Activated CD8-positive, alpha-beta memory T cell treated with anti-CD3 and anti-CD28 coated beads for 24 hours (primary cell): ENCODE data around the gene BRD3OS.

Experiments used
- DNase-seq: peaks from one replicate; pipeline ENCODE4 v3.0.0-alpha.2; 2020

Gene BRD3OS

GRCh38 chr9:134007150-134007549 lies 18.1 kb upstream of the BRD3OS start:
- no peak for DNase-seq

DNA sequence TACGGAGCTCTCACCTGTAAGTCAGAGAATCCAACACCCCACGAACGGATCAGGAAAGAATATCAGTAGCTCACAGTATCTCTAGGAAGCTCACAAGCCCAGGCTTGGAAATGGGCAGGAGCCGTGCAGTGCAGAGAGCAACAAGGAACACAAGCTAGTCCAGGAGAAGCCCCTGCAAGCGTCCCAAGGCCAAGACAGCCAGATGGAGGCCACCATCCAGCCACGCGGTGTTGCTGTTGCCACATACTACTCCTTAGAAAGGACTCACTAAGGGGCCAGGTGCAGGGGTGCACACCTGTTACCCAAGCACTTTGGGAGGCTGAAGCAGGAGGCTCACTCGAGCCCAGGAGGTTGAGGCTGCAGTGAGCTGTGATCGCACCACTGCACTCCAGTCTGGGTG lies 17.7 kb upstream of the BRD3OS start:
- DNase-seq: no peak

GRCh38 chr9:134010310-134011173 lies 14.7 kb upstream of the BRD3OS start:
- DNase-seq: no peak

DNA sequence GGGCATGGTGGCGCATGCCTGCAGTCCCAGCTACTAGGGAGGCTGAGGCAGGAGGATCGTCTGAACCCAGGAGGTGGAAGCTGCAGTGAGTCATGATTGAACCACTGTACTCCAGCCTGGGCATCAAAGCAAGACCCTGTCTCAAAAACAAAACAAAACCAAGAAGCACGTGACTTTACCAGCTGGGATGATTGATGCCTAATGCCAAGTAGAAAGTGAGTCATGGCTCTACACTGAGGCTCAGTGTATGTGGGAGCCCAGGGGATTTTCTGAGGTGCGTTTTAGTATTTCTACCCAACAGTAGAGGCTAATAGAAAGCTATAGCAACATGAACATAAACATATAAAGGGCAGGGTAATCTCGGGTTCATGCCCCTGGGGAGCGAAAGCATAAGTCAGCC lies 13.9 kb upstream of the BRD3OS start:
- no peak for DNase-seq

DNA sequence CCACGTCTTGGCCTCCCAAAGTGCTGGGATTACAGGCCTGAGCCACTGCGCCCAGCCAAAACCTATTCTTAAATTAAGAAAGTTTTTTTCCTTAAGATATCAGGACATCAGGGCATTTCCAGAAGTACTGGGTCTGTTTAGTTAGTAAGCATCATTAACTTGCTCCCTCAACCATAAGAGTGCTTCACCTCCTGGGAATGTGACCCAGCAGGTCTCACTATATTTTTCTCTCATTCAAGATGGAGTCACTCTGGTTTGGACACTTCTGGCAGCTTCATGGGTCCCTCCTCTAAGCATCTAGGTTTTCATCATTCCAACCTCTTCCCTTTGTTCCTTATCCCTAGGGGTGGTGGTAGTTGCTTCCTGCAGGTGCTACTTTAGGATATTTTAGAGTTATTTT lies 10.3 kb upstream of the BRD3OS start:
- DNase-seq: no peak

GRCh38 chr9:134024214-134024792 lies 978 bp upstream of the BRD3OS start:
- DNase-seq: no peak

- peak; percentile 81 for DNase-seq
Measured at GRCh38 chr9:134025606-134026541, 593 bp downstream of the BRD3OS start.

DNA sequence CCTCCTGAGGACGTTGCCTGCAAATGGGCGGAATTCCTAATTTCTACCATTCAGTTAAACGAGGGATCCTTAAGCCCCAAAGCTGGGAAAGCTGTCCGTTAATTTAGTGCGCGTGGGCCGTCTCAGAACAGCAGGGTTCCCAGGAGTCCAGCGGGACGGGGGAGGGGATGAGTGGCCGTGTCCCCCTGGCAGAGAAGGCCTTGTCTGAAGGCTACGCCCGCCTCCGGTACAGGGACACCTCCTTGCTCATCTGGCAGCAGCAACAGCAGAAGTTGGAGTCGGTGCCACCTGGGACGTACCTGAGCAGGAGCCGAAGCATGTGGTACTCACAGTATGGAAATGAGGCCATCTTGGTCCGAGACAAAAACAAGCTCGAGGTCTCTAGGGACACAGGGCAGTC lies 1.3 kb downstream of the BRD3OS start:
- DNase-seq: no peak

DNA sequence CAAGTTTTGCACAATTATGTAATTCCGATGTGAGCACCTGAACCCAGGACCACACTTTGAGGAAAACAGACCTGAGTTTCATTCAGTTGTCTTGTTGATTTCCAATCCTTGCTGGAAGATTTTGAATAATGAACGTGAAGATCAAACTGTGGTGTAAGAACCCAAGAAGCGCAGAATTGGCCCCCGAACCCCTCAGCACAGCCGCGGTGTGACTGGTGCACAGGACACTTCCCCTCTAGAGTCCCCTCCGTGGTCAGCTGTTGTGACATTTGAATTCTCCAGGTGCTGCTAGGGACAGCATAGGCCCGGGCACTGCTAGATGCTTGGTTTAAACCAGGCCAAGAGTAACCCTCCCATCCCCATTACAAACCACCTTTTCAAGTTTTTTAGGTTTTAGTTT lies 1.7 kb downstream of the BRD3OS start:
- DNase-seq: no peak

- no peak for DNase-seq
Measured at GRCh38 chr9:134027561-134027960, 2.3 kb downstream of the BRD3OS start.

GRCh38 chr9:134028076-134028475 lies 2.8 kb downstream of the BRD3OS start:
- DNase-seq: no peak

GRCh38 chr9:134028575-134029247 lies 3.4 kb downstream of the BRD3OS start:
- DNase-seq: no peak

DNA sequence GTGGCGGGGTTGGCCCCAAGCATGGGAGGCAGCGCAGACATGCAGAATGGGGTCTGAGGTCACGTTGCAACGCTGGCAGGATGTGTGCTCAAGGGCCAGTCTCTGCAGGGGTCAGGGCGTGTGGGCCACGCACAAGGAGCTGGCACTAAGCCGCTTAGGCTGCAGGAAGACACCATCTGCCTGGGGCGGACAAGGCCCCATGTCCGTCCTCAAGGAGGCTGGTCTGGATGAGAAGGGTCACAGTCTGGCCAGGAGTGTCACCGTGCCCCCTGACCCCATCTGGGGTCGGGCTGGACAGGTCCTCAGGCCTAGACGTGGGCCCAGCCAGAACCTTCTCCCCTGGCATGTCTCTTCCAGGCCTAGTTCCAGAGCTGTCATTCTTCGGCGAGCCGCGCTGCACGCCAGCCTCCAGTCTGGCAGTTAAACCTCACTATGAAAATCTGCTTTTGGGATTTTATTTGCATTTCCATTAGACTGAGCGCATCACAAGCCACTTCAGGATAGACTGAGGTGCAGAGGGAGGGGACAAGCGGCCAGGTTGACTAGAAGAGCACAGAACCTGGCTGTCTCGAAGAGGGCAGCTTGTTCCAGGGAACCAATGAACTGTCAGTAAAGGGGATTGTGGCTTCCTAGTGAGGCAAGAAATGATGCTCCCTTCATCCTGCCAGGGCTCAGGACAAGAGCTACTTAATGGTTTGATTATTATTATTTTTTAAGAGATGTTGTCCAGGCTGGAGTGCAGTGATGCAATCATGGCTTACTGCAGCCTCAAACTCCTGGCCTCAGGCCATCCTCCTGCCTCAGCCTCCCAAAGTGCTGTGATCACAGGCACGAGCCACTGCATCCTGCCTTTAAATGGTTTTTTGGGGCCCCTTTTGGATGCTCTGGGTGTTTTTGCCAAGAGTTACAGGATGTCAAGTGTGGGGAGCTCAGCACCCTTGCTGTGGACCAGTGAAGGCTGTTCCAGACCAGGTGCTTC lies 4.3 kb downstream of the BRD3OS start:
- no peak for DNase-seq

DNA sequence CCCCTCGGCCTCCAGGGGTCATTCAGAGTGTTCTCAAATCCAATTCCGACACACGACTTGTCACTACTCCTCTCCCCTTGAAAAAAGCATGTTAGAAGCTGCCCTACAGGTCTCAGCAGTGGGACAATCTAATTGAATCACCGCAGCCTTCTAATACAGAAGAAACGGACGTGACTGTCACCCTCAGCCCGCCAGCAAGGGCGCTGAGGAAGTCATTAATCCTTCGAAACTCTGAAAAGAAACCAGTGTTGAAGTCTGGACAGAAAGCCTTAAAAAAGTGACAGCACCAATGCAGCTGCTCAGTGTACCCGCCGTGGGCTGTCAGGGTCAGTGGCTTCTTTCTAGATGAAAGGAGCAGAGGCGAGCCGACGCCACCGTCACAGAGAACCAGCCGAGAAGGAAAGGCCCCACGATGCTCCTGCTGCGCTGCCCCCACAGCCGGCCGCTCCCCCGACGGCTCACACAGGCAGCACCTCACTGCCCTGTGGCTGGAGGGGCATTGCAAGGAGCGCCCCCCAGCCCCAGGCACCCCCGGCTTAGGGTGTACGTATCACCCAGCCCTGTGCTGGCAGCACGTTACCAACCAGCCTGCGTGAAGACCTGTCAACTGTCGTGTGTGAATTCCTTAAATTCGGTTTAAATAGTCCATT lies 5.7 kb downstream of the BRD3OS start:
- DNase-seq: no peak

- DNase-seq: no peak
Measured at GRCh38 chr9:134031783-134032182, 6.5 kb downstream of the BRD3OS start.

DNA sequence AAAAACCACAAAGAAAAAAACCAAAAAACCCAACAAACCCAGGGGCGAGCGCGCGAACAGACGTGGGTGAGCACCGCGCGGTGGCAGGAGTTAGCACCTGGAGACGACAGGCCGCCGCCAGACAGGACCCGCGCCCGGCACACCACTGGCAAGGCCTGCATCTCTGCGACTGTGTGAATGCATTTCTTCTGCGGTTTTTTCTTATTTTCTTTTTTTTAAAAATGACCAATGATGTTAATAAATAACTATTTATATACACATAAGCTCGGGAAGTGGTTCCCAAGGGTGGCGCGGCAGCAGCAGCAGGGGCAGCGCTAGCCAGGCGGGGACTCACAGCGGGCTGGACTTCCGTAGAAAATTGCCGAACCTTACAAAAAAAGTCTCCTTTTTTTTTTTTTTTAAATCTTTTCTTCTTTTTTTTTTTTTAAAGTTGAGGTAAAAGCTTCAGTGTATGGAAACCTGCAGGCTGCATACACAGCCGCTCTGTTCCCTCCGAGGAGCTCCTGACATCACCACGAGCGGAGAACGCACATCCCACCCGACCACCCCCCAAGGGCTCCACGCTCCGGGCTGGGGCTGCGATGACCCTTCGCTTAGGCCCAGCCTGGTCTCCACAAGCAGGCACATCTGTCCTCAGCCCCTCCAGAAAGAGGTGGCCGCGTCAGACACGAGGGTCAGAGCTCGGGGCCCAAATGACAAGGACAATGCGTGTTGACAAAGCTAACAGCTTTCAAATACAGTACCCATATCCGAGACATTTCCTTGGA lies 7.4 kb downstream of the BRD3OS start:
- no peak for DNase-seq

GRCh38 chr9:134033516-134034214 lies 8.4 kb downstream of the BRD3OS start:
- DNase-seq: no peak

DNA sequence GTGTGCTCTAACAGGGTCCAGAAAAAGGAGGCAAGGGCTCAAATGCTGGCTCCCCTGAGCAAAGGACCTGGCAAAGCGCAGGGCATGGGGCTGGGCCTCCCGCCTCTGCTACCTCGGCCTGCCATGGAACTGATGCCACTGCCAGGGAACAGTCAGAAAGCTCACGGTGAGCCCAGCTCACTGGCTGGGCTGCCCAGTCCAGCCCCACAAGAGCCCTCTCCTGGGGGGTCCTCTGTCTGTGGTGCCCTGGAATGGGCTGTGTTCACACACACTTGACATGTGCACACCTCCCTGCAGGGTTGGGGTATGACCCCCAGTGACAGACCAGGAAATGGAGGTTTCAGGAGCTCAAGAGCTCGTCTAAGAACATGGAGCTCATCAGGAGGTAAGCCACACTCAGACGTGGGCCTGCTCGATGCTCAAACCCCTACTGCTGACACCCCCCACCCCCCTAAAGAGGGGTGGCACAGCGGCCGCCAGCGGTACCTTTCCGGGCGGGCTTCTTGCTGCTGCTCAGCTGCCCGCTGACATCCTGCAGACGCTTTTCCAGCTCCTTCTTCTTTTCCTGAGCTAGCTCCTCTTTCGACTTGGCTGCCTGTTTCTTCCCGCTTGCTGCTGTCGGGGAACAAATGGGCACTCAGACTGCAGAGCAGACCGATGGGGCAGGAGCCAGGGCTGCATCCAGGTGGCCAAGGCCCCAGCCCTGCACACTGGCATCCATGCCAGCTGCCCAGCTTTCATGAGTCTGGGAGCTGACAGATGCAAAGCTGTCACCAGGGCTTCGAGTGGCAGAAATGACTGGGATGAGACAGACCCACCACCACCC lies 9.1 kb downstream of the BRD3OS start:
- no peak for DNase-seq
